ENCODE measurements around the gene AMBRA1. TPM values are rescaled to one million over a fixed set of nuclear protein-coding genes. Genes with fewer than 3 reads are reported as not detected.

Gene AMBRA1
- total and polyA plus RNA-seq, 2 of the 8 experiments (the other 6 are each of a cell fraction or from before 2014, with no cell fraction given) = 14.2 to 37.4 TPM

DNA sequence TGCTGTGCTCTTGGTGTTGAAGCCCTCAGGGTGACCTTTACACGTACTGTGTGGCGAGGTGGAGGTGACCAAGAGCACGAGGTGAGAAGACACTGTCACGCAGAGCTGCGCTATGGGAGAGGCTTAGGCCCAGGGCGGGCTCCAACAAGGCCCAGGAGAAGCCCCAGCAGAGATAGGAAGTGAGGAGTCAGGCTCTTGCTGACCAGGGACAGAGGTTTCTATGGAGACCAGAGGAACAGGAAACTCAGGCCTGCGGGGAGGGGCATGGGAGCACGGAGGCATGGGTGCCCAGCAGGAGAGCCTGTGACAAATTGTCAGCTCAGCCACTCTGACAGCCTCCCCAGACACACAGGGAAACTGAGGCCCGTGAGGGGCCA lies 230.8 kb downstream of the AMBRA1 start:
- no peaks in the 10 kb centered on the region for H3K27me3 ChIP-seq (replicated peaks in 1 of 4; ENCODE audit: control insufficient read depth in 3 of 4, extremely low read depth in 1 of 4, insufficient read depth in 3 of 4, low read length in 3 of 4)
- H3K79me1 ChIP-seq (ENCODE audit: low read depth, low read length) = peaks cover 21% of the 10 kb centered on the region
- peaks cover 0 to 1% (median 0%) of the 10 kb centered on the region in 4 experiments; a peak in 1 of 8 replicates for H3K36me3 ChIP-seq (ENCODE audit: control insufficient read depth in 2 of 4, insufficient read depth in 4 of 4, low read length in 3 of 4)
- H4K5ac ChIP-seq (ENCODE audit: insufficient read length, low read depth, low read length) = no peak overlapping the region
- H3K4ac ChIP-seq (replicated peaks; ENCODE audit: insufficient read length, low read depth, low read length) = no peak overlapping the region
- no peak overlapping the region for H3K23ac ChIP-seq (ENCODE audit: insufficient read length)
- DNase-seq (ENCODE audit: low read depth in 1 of 2, low spot score in 2 of 2) = no peak
- no peak overlapping the region for H3K56ac ChIP-seq (replicated peaks; ENCODE audit: insufficient read length, low read depth, low read length)
- peaks cover 8 to 30% of the 10 kb centered on the region in 2 experiments for H4K20me1 ChIP-seq (replicated peaks in 1 of 2; ENCODE audit: control insufficient read depth in 1 of 2, insufficient read depth in 2 of 2, low read length in 2 of 2)
- no peak overlapping the region for H3K4me3 ChIP-seq (ENCODE audit: extremely low read depth in 1 of 4, insufficient read depth in 2 of 4, low read depth in 3 of 4, low read length in 4 of 4)
- no peak overlapping the region for H2BK15ac ChIP-seq (ENCODE audit: low read length)
- no peak overlapping the region for H2BK120ac ChIP-seq (replicated peaks; ENCODE audit: low read depth, low read length)
- H3K9me3 ChIP-seq (ENCODE audit: insufficient read depth in 2 of 2, low read depth in 1 of 2, low read length in 1 of 2) = no peaks in the 10 kb centered on the region
- H3K14ac ChIP-seq (ENCODE audit: insufficient read length) = no peak overlapping the region
- H3K23me2 ChIP-seq (ENCODE audit: low read depth, low read length) = no peaks in the 10 kb centered on the region
- H3K79me2 ChIP-seq (ENCODE audit: control insufficient read depth in 1 of 2, insufficient read depth in 2 of 2, low read length in 2 of 2) = peaks cover 0 to 56% of the 10 kb centered on the region in 2 experiments; a peak in 2 of 4 replicates
- TF ChIP-seq RNF2 (IDR thresholded peaks at IDR 0.05; ENCODE audit: borderline replicate concordance, low read depth, low read length, missing control alignments, poor library complexity, severe bottlenecking) = no peak
- TF ChIP-seq, protein P1, sequence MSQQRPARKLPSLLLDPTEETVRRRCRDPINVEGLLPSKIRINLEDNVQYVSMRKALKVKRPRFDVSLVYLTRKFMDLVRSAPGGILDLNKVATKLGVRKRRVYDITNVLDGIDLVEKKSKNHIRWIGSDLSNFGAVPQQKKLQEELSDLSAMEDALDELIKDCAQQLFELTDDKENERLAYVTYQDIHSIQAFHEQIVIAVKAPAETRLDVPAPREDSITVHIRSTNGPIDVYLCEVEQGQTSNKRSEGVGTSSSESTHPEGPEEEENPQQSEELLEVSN (IDR thresholded peaks at IDR 0.05) = no peak
- TF ChIP-seq RFX5 (IDR thresholded peaks at IDR 0.05; ENCODE audit: borderline replicate concordance, low read depth, low read length) = no peak
- no peak for TF ChIP-seq KDM5A (IDR thresholded peaks at IDR 0.05; ENCODE audit: low read length)
- no peak for TF ChIP-seq ASH2L (IDR thresholded peaks at IDR 0.05; ENCODE audit: low read length)
- H4K8ac ChIP-seq (ENCODE audit: extremely low read depth, insufficient read depth, low read length) = no peak overlapping the region
- H3K9ac ChIP-seq (replicated peaks in 1 of 4; ENCODE audit: extremely low read depth in 1 of 4, low read depth in 3 of 4, low read length in 3 of 4) = no peak overlapping the region
- peak overlapping the region; percentile 57; the same call in 1 of the 2 replicates for H3K27ac ChIP-seq (ENCODE audit: low read depth, low read length)
- ChIA-PET CTCF (ENCODE audit: partially characterized antibody) (interaction anchor here (1.2 to 44.5 kb wide), 5 partner anchors 3 to 55 kb away, joined by 3 to 1004 read pairs (median 8); partner anchors contain the start of genes DGKZ and MDK), POLR2A (ENCODE audit: partially characterized antibody) (interaction anchor here (1.0 to 7.8 kb wide), 3 partner anchors 12 to 17 kb away, joined by 3 to 69 read pairs (median 3); partner anchors contain the start of gene DGKZ)
- WGBS, 2 experiments (ENCODE audit: extremely low coverage in 1 of 2, insufficient coverage in 1 of 2, insufficient read length in 1 of 2, insufficient replicate concordance in 2 of 2, low coverage in 1 of 2, low lambda C conversion rate in 2 of 2, missing lambda C conversion rate in 1 of 2) = 82% methylated on average over 9 of the region's 9 CpGs; no CpG with 5 or more reads in 1 of the 2 experiments
- no peak overlapping the region for H2BK20ac ChIP-seq (ENCODE audit: low read length)
- no peak overlapping the region for H2BK12ac ChIP-seq (ENCODE audit: low read depth, low read length)
- H3K4me1 ChIP-seq (replicated peaks in 1 of 4; ENCODE audit: control insufficient read depth in 3 of 4, insufficient read depth in 4 of 4, low read length in 3 of 4) = peaks cover 0 to 23% (median 14%) of the 10 kb centered on the region in 4 experiments; a peak in 6 of 7 replicates
- peak overlapping the region; percentile 71; the same call in 1 of the 2 replicates for H2BK5ac ChIP-seq (ENCODE audit: low read depth, low read length)
- H3K18ac ChIP-seq (ENCODE audit: extremely low read depth, low read length) = no peak overlapping the region; the same call in 1 of the 2 replicates
- no peak overlapping the region for H4K91ac ChIP-seq (replicated peaks; ENCODE audit: insufficient read length, low read length)
- no peak overlapping the region for H2AFZ ChIP-seq (ENCODE audit: low read length)
- no peak for FAIRE-seq
- no peak overlapping the region for H2AK5ac ChIP-seq (ENCODE audit: low read depth, low read length)
- H3K4me2 ChIP-seq (ENCODE audit: insufficient read depth in 1 of 2, low read depth in 2 of 2, low read length in 2 of 2) = no peak overlapping the region

Measured in H1 (cell line).